Loucy (cell line): ENCODE measurements around the gene ABLIM1.

Experiments used
- H2AFZ ChIP-seq: fragments of 200-600 bp; sonication (generic); 2 replicates; pipeline ENCODE4 v1.6.0; 2016; ENCODE audit warnings: antibody characterized with exemption, mild to moderate bottlenecking, low read length, moderate library complexity
- H3F3A ChIP-seq: fragments of 200-600 bp; 2 replicates; pipeline ENCODE4 v1.6.0; 2016; ENCODE audit warnings: antibody characterized with exemption, low read depth, mild to moderate bottlenecking
- H3K27me3 ChIP-seq: fragments of 200-600 bp; sonication (generic); 2 replicates; pipeline ENCODE4 v1.6.1; 2014; ENCODE audit warnings: low read length, mild to moderate bottlenecking; ENCODE audit not compliant: insufficient read depth, poor library complexity, severe bottlenecking
- H3K36me3 ChIP-seq: fragments of 200-600 bp; sonication (generic); 2 replicates; pipeline ENCODE4 v1.6.1; 2016; ENCODE audit warnings: low read length; ENCODE audit not compliant: insufficient read depth
- H3K4me1 ChIP-seq: fragments of 200-600 bp; sonication (generic); 2 replicates; pipeline ENCODE4 v1.5.1; 2014; ENCODE audit warnings: low read length, mild to moderate bottlenecking; ENCODE audit not compliant: insufficient read depth, poor library complexity, severe bottlenecking
- H3K4me2 ChIP-seq: fragments of 200-600 bp; sonication (generic); 2 replicates; pipeline ENCODE4 v1.6.0; 2014; ENCODE audit warnings: antibody characterized with exemption, low read length, low read depth, mild to moderate bottlenecking; ENCODE audit not compliant: poor library complexity, severe bottlenecking
- H3K4me3 ChIP-seq: fragments of 200-600 bp; sonication (generic); 2 replicates; pipeline ENCODE4 v1.5.1; 2014; ENCODE audit warnings: low read length, mild to moderate bottlenecking, mixed read lengths; ENCODE audit not compliant: poor library complexity, severe bottlenecking
- H3K79me2 ChIP-seq: fragments of 200-600 bp; sonication (generic); 2 replicates; pipeline ENCODE4 v1.6.1; 2014; ENCODE audit warnings: low read length; ENCODE audit not compliant: insufficient read depth
- H3K9ac ChIP-seq: fragments of 200-600 bp; sonication (generic); 2 replicates; pipeline ENCODE4 v1.6.0; 2014; ENCODE audit warnings: mild to moderate bottlenecking, low read depth, low read length, moderate library complexity; ENCODE audit not compliant: poor library complexity, severe bottlenecking
- H3K9me2 ChIP-seq: fragments of 200-600 bp; sonication (generic); replicated peaks from 2 replicates; pipeline ENCODE4 v1.6.1; 2016; ENCODE audit warnings: low read depth, low read length, mixed read lengths
- H3K9me3 ChIP-seq: fragments of 200-600 bp; sonication (generic); 2 replicates; pipeline ENCODE4 v1.6.1; 2014; ENCODE audit warnings: mild to moderate bottlenecking, antibody characterized with exemption, low read length, low read depth; ENCODE audit not compliant: insufficient read depth
- H4K20me1 ChIP-seq: fragments of 200-600 bp; sonication (generic); 2 replicates; pipeline ENCODE4 v1.6.0; 2014; ENCODE audit warnings: antibody characterized with exemption, low read length, mild to moderate bottlenecking; ENCODE audit not compliant: insufficient read depth, poor library complexity, severe bottlenecking
- CTCF ChIP-seq: fragments of 200-600 bp; sonication (generic); conservative IDR thresholded peaks from 2 replicates; pipeline ENCODE4 v1.5.1; 2014; ENCODE audit warnings: mild to moderate bottlenecking, antibody characterized with exemption, low read length
- EZH2phosphoT487 ChIP-seq: fragments of 200-600 bp; IDR thresholded peaks from 2 replicates; pipeline ENCODE4 v1.6.1; 2018; ENCODE audit warnings: antibody characterized with exemption, mild to moderate bottlenecking, moderate library complexity, borderline replicate concordance

The ABLIM1 gene

GRCh38 chr10:114483575-114483974 lies 174.5 kb downstream of the ABLIM1 start:
- H4K20me1 ChIP-seq = peaks cover 12% of the 10 kb centered on the region
- TF ChIP-seq EZH2phosphoT487 = no peak
- TF ChIP-seq CTCF = no peak
- H3K4me2 ChIP-seq = no peak overlapping the region
- no peak overlapping the region for H2AFZ ChIP-seq
- no peaks in the 10 kb centered on the region for H3K79me2 ChIP-seq
- H3K9ac ChIP-seq = no peak overlapping the region
- H3K4me1 ChIP-seq = peaks cover 18% of the 10 kb centered on the region
- no peaks in the 10 kb centered on the region for H3F3A ChIP-seq
- H3K36me3 ChIP-seq = peaks cover 95% of the 10 kb centered on the region
- no peaks in the 10 kb centered on the region for H3K27me3 ChIP-seq
- H3K4me3 ChIP-seq = no peak overlapping the region
- no peaks in the 10 kb centered on the region for H3K9me3 ChIP-seq
- H3K9me2 ChIP-seq = no peaks in the 10 kb centered on the region

GRCh38 chr10:114482480-114483304 lies 175.4 kb downstream of the ABLIM1 start:
- no peak overlapping the region for H3K9ac ChIP-seq
- H3K27me3 ChIP-seq = no peaks in the 10 kb centered on the region
- peaks cover 12% of the 10 kb centered on the region for H4K20me1 ChIP-seq
- H3F3A ChIP-seq = no peaks in the 10 kb centered on the region
- no peak overlapping the region for H3K4me2 ChIP-seq
- no peak for TF ChIP-seq CTCF
- no peak for TF ChIP-seq EZH2phosphoT487
- no peak overlapping the region for H2AFZ ChIP-seq
- no peaks in the 10 kb centered on the region for H3K79me2 ChIP-seq
- no peaks in the 10 kb centered on the region for H3K9me2 ChIP-seq
- H3K4me1 ChIP-seq = peaks cover 12% of the 10 kb centered on the region
- no peaks in the 10 kb centered on the region for H3K9me3 ChIP-seq
- H3K4me3 ChIP-seq = no peak overlapping the region
- peaks cover 96% of the 10 kb centered on the region for H3K36me3 ChIP-seq

GRCh38 chr10:114481055-114481454 lies 177.0 kb downstream of the ABLIM1 start:
- H3F3A ChIP-seq = no peaks in the 10 kb centered on the region
- no peak overlapping the region for H3K4me2 ChIP-seq
- H3K36me3 ChIP-seq = peaks cover 80% of the 10 kb centered on the region
- no peaks in the 10 kb centered on the region for H4K20me1 ChIP-seq
- H2AFZ ChIP-seq = no peak overlapping the region
- H3K4me3 ChIP-seq = no peak overlapping the region
- no peaks in the 10 kb centered on the region for H3K79me2 ChIP-seq
- no peak overlapping the region for H3K9ac ChIP-seq
- peaks cover 4% of the 10 kb centered on the region for H3K4me1 ChIP-seq
- no peaks in the 10 kb centered on the region for H3K9me3 ChIP-seq
- H3K9me2 ChIP-seq = no peaks in the 10 kb centered on the region
- no peak for TF ChIP-seq CTCF
- TF ChIP-seq EZH2phosphoT487 = no peak
- no peaks in the 10 kb centered on the region for H3K27me3 ChIP-seq
